D721Med (cell line): ENCODE measurements around the gene ADIPOR2.

Experiments used
- DNase-seq: peaks from one replicate; pipeline ENCODE4 v3.0.0; 2011; ENCODE audit warnings: low spot score; ENCODE audit not compliant: insufficient read length
- FAIRE-seq: peaks from 2 replicates; lab custom pipeline; 2011; peaks lifted over from hg19 to GRCh38; lab: Jason Lieb, UNC
- CTCF ChIP-seq: IDR thresholded peaks from 2 replicates; pipeline ENCODE4 v1.5.1; 2012; ENCODE audit warnings: mild to moderate bottlenecking, control low read depth; ENCODE audit not compliant: insufficient read depth; ENCODE audit errors: missing control alignments

The ADIPOR2 gene

DNA sequence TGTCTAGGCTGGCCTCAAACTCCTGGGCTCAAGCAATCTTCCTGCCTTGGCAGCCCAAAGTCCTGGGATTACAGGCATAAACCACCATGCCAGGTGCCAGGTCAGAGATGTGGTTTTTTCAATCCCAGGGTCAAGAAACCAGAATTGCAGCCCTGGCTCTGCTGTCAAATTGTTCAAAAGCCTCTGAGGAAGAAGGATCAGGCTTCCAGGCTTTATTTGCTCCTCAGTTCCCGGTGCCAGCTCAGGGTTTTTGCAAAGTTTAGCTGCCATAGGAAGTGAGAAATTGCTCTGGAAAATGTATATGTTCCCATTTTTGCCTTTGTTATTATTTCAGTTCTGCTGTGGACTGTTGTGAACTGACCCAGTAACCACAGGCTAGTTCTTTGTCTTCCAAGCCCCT lies 33.2 kb upstream of the ADIPOR2 start:
- no peak for FAIRE-seq
- no peak for TF ChIP-seq CTCF
- no peak for DNase-seq

DNA sequence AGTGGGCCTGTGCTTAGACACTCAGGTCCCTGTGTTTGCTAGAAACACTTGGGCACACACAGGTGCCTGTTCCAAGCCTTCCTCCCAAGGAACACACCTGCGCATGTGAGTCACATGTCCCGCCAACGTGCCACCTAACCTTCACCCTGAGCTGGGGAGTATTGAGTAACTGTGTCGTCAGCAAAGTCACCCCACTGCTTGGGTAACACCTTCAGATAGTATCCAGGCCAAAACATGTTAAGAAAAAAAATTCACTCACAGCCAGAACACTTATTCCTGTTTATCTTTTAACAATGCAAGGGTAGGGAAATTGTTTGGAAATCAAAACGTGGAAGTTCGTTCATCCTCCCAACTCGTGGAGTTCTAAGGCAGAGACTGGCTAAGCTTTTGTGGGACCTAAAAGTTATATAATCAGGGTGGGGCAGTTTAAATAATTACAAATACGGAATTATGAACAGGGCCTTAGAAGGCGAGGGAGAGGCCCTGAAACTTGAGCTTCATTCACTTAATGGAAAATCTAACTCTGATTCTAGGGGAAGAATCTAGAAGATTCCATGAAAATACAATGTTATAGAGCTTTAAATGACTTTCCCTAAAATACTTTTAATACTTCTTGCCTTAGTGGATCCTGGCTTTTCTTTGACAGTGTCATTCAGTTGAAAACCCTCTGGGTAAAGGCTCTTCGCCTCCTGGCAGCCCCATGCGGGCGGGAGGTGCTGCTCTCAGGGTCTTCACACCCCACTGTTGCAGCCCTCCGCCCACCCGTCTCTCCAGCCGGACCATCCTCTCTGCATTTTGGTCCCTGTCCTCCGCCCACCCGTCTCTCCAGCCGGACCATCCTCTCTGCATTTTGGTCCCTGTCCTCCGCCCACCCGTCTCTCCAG lies 30.3 kb upstream of the ADIPOR2 start:
- FAIRE-seq (no peak), DNase-seq (no peak)
- no peak for TF ChIP-seq CTCF

- FAIRE-seq (no peak), DNase-seq (peak; percentile 89)
- TF ChIP-seq CTCF = no peak
Measured at GRCh38 chr12:1661553-1662335, 29.1 kb upstream of the ADIPOR2 start.

DNA sequence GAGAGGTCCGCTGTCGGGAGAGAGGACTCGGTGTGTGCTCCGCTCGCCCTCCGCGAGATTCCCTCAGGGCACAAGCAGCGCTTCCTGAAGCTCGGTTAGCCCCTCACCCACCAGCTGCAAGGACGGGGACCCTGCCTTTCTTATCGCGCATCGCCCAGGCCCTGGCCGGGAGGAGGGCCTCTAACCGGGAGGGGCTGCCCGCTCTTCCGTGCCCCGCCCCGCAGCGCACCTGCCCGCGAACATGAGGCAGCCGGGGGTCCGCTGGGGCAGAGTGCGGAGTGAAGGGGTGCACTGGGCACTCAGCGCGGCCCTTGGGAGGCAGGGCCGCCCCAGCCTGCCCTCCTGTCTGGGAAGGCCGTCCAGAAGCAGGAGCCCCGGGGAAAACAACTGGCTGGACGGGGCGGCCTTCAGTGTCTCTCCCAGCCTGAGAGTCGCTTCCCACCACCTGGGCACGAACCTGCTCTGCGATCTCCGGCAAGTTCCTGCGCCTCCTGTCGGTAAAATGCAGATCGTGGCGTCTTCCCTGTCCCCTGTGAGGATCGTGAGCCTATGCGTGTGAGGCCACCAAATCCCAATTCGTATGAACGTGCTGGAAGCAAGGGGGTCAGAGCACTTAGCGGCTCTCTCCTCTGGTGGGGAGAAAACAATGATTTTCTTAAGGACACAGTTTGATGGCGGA lies 28.0 kb upstream of the ADIPOR2 start:
- FAIRE-seq (no peak), DNase-seq (no peak)
- TF ChIP-seq CTCF = no peak

- DNase-seq (no peak), FAIRE-seq (no peak)
Measured at GRCh38 chr12:1663440-1664132, 27.3 kb upstream of the ADIPOR2 start.

More at GRCh38 chr12:1663440-1664132, 27.3 kb upstream of the ADIPOR2 start:
- TF ChIP-seq CTCF = no peak
